Astrocyte (in vitro differentiated cells and primary cell): ENCODE measurements around the gene IKBKE. TPM values are rescaled to one million over a fixed set of nuclear protein-coding genes. Genes with fewer than 3 reads are reported as not detected.
A peak's percentile ranks its signal among the peaks of the same experiment; 100 is the strongest.

ENCODE experiments used
- DNase-seq: peaks from one replicate; pipeline ENCODE4 v3.0.0-alpha.2; 2010; ENCODE audit warnings: low read depth
- FAIRE-seq: peaks from 2 replicates; lab custom pipeline; 2011; peaks lifted over from hg19 to GRCh38; lab: Jason Lieb, UNC
- H2AFZ ChIP-seq: 2 replicates; pipeline ENCODE4 v1.6.0; 2012; ENCODE audit warnings: low read depth, low read length, inconsistent platforms
- H3K27ac ChIP-seq: 2 replicates; pipeline ENCODE4 v1.5.1; 2011; ENCODE audit warnings: low read depth, low read length, inconsistent platforms
- H3K27me3 ChIP-seq: 2 replicates; pipeline ENCODE4 v1.6.0; 2011; ENCODE audit warnings: low read length, inconsistent platforms; ENCODE audit not compliant: insufficient read depth
- H3K36me3 ChIP-seq: 2 replicates; pipeline ENCODE4 v1.5.1; 2011; ENCODE audit warnings: low read length, inconsistent platforms; ENCODE audit not compliant: insufficient read depth
- H3K4me1 ChIP-seq: 2 replicates; pipeline ENCODE4 v1.5.1; 2011; ENCODE audit warnings: low read length, inconsistent platforms; ENCODE audit not compliant: insufficient read depth
- H3K4me2 ChIP-seq: 2 replicates; pipeline ENCODE4 v1.6.0; 2012; ENCODE audit warnings: low read length, inconsistent platforms
- H3K4me3 ChIP-seq: 2 replicates; pipeline ENCODE4 v1.5.1; 2011; ENCODE audit warnings: low read depth, mild to moderate bottlenecking, low read length, inconsistent platforms; ENCODE audit not compliant: insufficient read depth
- H3K79me2 ChIP-seq: 2 replicates; pipeline ENCODE4 v1.6.0; 2012; ENCODE audit warnings: mild to moderate bottlenecking, low read length, inconsistent platforms; ENCODE audit not compliant: insufficient read depth
- H3K9ac ChIP-seq: 2 replicates; pipeline ENCODE4 v1.6.0; 2012; ENCODE audit warnings: mild to moderate bottlenecking, low read length, inconsistent platforms
- H3K9me3 ChIP-seq: 2 replicates; pipeline ENCODE4 v1.5.1; 2012; ENCODE audit warnings: low read depth, mild to moderate bottlenecking, low read length, inconsistent platforms; ENCODE audit not compliant: insufficient read depth
- H4K20me1 ChIP-seq: 2 replicates; pipeline ENCODE4 v1.6.0; 2012; ENCODE audit warnings: low read length, inconsistent platforms; ENCODE audit not compliant: insufficient read depth
- H3K27ac Mint-ChIP-seq: one replicate; pipeline ENCODE4 v1.8.0; 2021; ENCODE audit warnings: mild to moderate bottlenecking, mixed read lengths; ENCODE audit not compliant: unreplicated experiment
- H3K27me3 Mint-ChIP-seq: one replicate; pipeline ENCODE4 v1.8.0; 2021; ENCODE audit warnings: low read depth, mixed read lengths; ENCODE audit not compliant: unreplicated experiment
- H3K36me3 Mint-ChIP-seq: one replicate; pipeline ENCODE4 v1.8.0; 2021; ENCODE audit warnings: low read depth, mixed read lengths; ENCODE audit not compliant: unreplicated experiment
- H3K4me1 Mint-ChIP-seq: one replicate; pipeline ENCODE4 v1.8.0; 2021; ENCODE audit warnings: low read depth, mixed read lengths; ENCODE audit not compliant: unreplicated experiment
- H3K4me3 Mint-ChIP-seq: one replicate; pipeline ENCODE4 v1.8.0; 2021; ENCODE audit warnings: mild to moderate bottlenecking, moderate library complexity, mixed read lengths; ENCODE audit not compliant: unreplicated experiment
- H3K9me3 Mint-ChIP-seq: one replicate; pipeline ENCODE4 v1.8.0; 2021; ENCODE audit warnings: mild to moderate bottlenecking, mixed read lengths; ENCODE audit not compliant: unreplicated experiment
- CTCF ChIP-seq: IDR thresholded peaks from 2 replicates; pipeline ENCODE4 v1.5.1; 2011; ENCODE audit warnings: low read depth, mild to moderate bottlenecking, inconsistent platforms, low read length, moderate library complexity; ENCODE audit not compliant: insufficient read depth
- EZH2 ChIP-seq: IDR thresholded peaks from 2 replicates; pipeline ENCODE4 v1.6.1; 2012; ENCODE audit warnings: mild to moderate bottlenecking, low read length, inconsistent platforms; ENCODE audit not compliant: insufficient read depth
- total RNA-seq: library from RNA; stranded (reverse); gene quantifications from 2 replicates; pipeline ENCODE4 v1.2.1, GENCODE V29; 2021

Gene IKBKE
- total RNA-seq, 1 donor from 2014 or later: 17.0 TPM

DNA sequence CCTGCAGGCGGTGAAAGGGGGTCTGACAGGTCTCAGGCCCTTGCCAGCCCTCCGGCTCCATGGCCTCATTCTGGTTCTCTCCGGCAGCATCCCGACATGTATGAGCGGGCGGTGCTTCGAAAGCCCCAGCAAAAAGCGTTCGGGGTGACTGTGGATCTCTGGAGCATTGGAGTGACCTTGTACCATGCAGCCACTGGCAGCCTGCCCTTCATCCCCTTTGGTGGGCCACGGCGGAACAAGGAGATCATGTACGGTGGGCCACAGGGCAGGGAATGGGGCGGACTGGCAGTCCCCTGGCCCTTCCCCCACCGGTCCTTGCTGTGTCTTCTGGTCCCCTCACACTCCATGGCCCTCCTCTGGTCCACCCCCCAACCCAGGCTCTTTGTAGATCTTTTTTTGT is 6.3 kb downstream of the IKBKE start:
- peaks cover 29% of the 10 kb centered on the region for H3K4me1 Mint-ChIP-seq
- H4K20me1 ChIP-seq: peaks cover 18% of the 10 kb centered on the region
- no peak overlapping the region for H3K4me3 ChIP-seq
- peaks cover 35% of the 10 kb centered on the region for H3K36me3 Mint-ChIP-seq
- no peak overlapping the region for H3K27ac ChIP-seq
- peaks cover 6% of the 10 kb centered on the region for H3K36me3 ChIP-seq
- H3K4me2 ChIP-seq: no peak overlapping the region
- H2AFZ ChIP-seq: no peak overlapping the region
- no peak overlapping the region for H3K4me3 Mint-ChIP-seq
- DNase-seq (no peak), FAIRE-seq (no peak)
- H3K27ac Mint-ChIP-seq: no peak overlapping the region
- H3K9me3 ChIP-seq: no peaks in the 10 kb centered on the region
- peaks cover 6% of the 10 kb centered on the region for H3K27me3 Mint-ChIP-seq
- no peaks in the 10 kb centered on the region for H3K9me3 Mint-ChIP-seq
- H3K27me3 ChIP-seq: no peaks in the 10 kb centered on the region
- H3K79me2 ChIP-seq: peaks cover 7% of the 10 kb centered on the region
- no peak overlapping the region for H3K9ac ChIP-seq
- peaks cover 26% of the 10 kb centered on the region for H3K4me1 ChIP-seq
- TF ChIP-seq EZH2 (no peak), CTCF (no peak)

GRCh38 chr1:206477110-206477509 is 6.8 kb downstream of the IKBKE start:
- TF ChIP-seq CTCF (no peak), EZH2 (no peak)
- Histone ChIP-seq H4K20me1 (peaks cover 18% of the 10 kb centered on the region), H3K4me3 (no peak overlapping the region), H3K79me2 (peaks cover 7% of the 10 kb centered on the region), H3K9me3 (no peaks in the 10 kb centered on the region), H3K27ac (no peak overlapping the region), H3K36me3 (peaks cover 6% of the 10 kb centered on the region), H3K9ac (no peak overlapping the region), H3K4me2 (no peak overlapping the region), H3K27me3 (no peaks in the 10 kb centered on the region), H2AFZ (no peak overlapping the region), H3K4me1 (peaks cover 21% of the 10 kb centered on the region)
- Mint-ChIP-seq H3K4me1 (peaks cover 25% of the 10 kb centered on the region), H3K27me3 (peaks cover 6% of the 10 kb centered on the region), H3K36me3 (peaks cover 38% of the 10 kb centered on the region), H3K9me3 (no peaks in the 10 kb centered on the region), H3K27ac (peak overlapping the region; percentile 18), H3K4me3 (no peak overlapping the region)
- no peak for DNase-seq
- no peak for FAIRE-seq

- Mint-ChIP-seq H3K27me3 (peaks cover 6% of the 10 kb centered on the region), H3K9me3 (no peaks in the 10 kb centered on the region), H3K4me3 (no peak overlapping the region), H3K27ac (no peak overlapping the region), H3K4me1 (peaks cover 19% of the 10 kb centered on the region), H3K36me3 (peaks cover 41% of the 10 kb centered on the region)
- FAIRE-seq: no peak
- TF ChIP-seq CTCF: no peak
- TF ChIP-seq EZH2: no peak
- Histone ChIP-seq H3K36me3 (peaks cover 6% of the 10 kb centered on the region), H3K9me3 (no peaks in the 10 kb centered on the region), H4K20me1 (peaks cover 13% of the 10 kb centered on the region), H3K27me3 (no peaks in the 10 kb centered on the region), H3K4me3 (no peak overlapping the region), H3K4me2 (no peak overlapping the region), H3K79me2 (peaks cover 6% of the 10 kb centered on the region), H3K27ac (no peak overlapping the region), H3K9ac (no peak overlapping the region), H2AFZ (no peak overlapping the region), H3K4me1 (peaks cover 14% of the 10 kb centered on the region)
- DNase-seq: no peak
Measured at GRCh38 chr1:206477581-206478380, 7.5 kb downstream of the IKBKE start.
